GM12864 (cell line): Measurements from ENCODE around the gene ZP4.
"Not testable (repeated sequence)": the region's sequence is repeated elsewhere in the genome, so short reads cannot be mapped to it uniquely, and the experiment has no call there.

Experiments used
- DNase-seq: peaks from one replicate; pipeline ENCODE4 v3.0.0-alpha.2; 2011; ENCODE audit warnings: low read depth
- H3K4me3 ChIP-seq: 2 replicates; pipeline ENCODE4 v1.5.1; 2011; ENCODE audit warnings: mild to moderate bottlenecking, low read depth, low read length, control low read depth
- CTCF ChIP-seq: IDR thresholded peaks from 2 replicates; pipeline ENCODE4 v1.5.1; 2011; ENCODE audit warnings: low read depth, mild to moderate bottlenecking, moderate library complexity, low read length, control low read depth, inconsistent platforms; ENCODE audit errors: missing control alignments

The ZP4 gene

GRCh38 chr1:237852342-237852741 lies 38.4 kb downstream of the ZP4 start:
- no peak overlapping the region for H3K4me3 ChIP-seq
- TF ChIP-seq CTCF: no peak
- no peak for DNase-seq

- TF ChIP-seq CTCF: peak; percentile 60
- no peak overlapping the region for H3K4me3 ChIP-seq
- DNase-seq: no peak
Observed at GRCh38 chr1:237851210-237851845, 39.4 kb downstream of the ZP4 start.

GRCh38 chr1:237843516-237843915 lies 47.2 kb downstream of the ZP4 start:
- DNase-seq, H3K4me3 ChIP-seq: not testable (repeated sequence)

- no peak overlapping the region for H3K4me3 ChIP-seq
- DNase-seq: no peak
- no peak for TF ChIP-seq CTCF
Observed at GRCh38 chr1:237841485-237841884, 49.2 kb downstream of the ZP4 start.

- TF ChIP-seq CTCF: no peak
- H3K4me3 ChIP-seq: no peak overlapping the region
- DNase-seq: no peak
Observed at GRCh38 chr1:237838904-237839534, 51.7 kb downstream of the ZP4 start.

- no peak for DNase-seq
- no peak for TF ChIP-seq CTCF
Observed at GRCh38 chr1:237838320-237838719, 52.4 kb downstream of the ZP4 start.

GRCh38 chr1:237834461-237834860 lies 56.3 kb downstream of the ZP4 start:
- DNase-seq: no peak
- no peak overlapping the region for H3K4me3 ChIP-seq
- TF ChIP-seq CTCF: no peak

More at GRCh38 chr1:237838320-237838719, 52.4 kb downstream of the ZP4 start:
- no peak overlapping the region for H3K4me3 ChIP-seq
